Muscle of leg (tissue), 11 donors: Measurements from ENCODE around the gene ARPIN. TPM values are rescaled to one million over a fixed set of nuclear protein-coding genes. Genes with fewer than 3 reads are reported as not detected.

ENCODE experiments used
- DNase-seq: peaks from one replicate; pipeline ENCODE4 v3.0.0; 2013
- H3K27ac ChIP-seq: one replicate; pipeline ENCODE4 v1.5.1; 2013; ENCODE audit warnings: mild to moderate bottlenecking, low read length, control low read depth
- H3K27me3 ChIP-seq: one replicate; pipeline ENCODE4 v1.6.1; 2013; ENCODE audit warnings: low read length; ENCODE audit not compliant: control insufficient read depth, insufficient read depth
- H3K36me3 ChIP-seq: one replicate; pipeline ENCODE4 v1.6.1; 2013; ENCODE audit warnings: low read length; ENCODE audit not compliant: control insufficient read depth, insufficient read depth
- H3K4me1 ChIP-seq: one replicate; pipeline ENCODE4 v1.6.1; 2013; ENCODE audit warnings: low read length; ENCODE audit not compliant: control insufficient read depth, insufficient read depth
- H3K4me3 ChIP-seq: one replicate; pipeline ENCODE4 v1.5.1; 2013; ENCODE audit warnings: low read length, control low read depth
- H3K9me3 ChIP-seq: replicated peaks from 2 replicates; pipeline ENCODE4 v1.6.1; 2013; ENCODE audit warnings: low read depth, low read length; ENCODE audit not compliant: control insufficient read depth
- WGBS: methylation state at CpG from one replicate; pipeline ENCODE4 v1.1.5; 2013; ENCODE audit warnings: missing lambda C conversion rate; ENCODE audit not compliant: insufficient coverage; 5-methylcytosine and 5-hydroxymethylcytosine counted together
- polyA plus RNA-seq, 8 donors: library from polyadenylated mRNA; unstranded; fragments of 120-200 nt; gene quantifications; one replicate each; pipeline versions ENCODE4 v1.2.1 to v1.2.3, GENCODE V29; 2013; ENCODE audit warnings: inconsistent platforms in 1 of 8, low replicate concordance in 1 of 8; ENCODE audit not compliant: insufficient read length in 8 of 8, insufficient read depth in 1 of 8
- total RNA-seq: library from RNA; stranded (reverse); fragments of 120-200 nt; gene quantifications from one replicate; pipeline ENCODE4 v1.2.4, GENCODE V29; 2013

ARPIN gene
- total and polyA plus RNA-seq, 9 donors = 10.1 to 21.3 (median 16.9) TPM

DNA sequence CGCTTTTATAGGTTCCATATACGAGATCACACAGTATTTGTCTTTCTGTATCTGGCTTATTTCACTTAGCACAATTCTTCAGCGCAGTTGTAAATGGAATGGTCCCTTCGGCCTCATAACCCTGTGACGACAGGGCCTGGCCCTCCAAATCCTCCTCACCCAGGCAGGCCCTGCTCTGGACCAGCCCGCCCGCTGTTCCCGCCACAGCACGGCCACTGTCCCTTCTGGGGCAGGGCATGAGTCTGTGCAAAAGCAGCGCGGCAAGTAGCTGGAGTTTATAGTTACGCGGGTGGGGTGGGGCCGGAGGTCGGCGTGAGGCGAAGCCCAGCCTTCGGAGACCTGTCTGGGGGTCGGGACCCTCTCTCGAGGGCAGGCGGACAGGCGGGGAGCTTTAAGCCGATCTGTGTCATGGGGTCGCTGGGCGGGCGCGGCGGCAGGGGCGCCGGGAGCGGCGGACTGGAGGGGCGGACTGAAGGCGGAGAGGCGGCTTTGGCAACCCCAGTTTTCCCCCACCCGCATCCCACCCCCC, 543 bp downstream of the ARPIN start:
- Histone ChIP-seq H3K4me1 (peaks cover 17% of the 10 kb centered on the region), H3K27ac (peak overlapping the region; percentile 89), H3K9me3 (no peaks in the 10 kb centered on the region), H3K27me3 (no peaks in the 10 kb centered on the region), H3K4me3 (peak overlapping the region; percentile 66), H3K36me3 (peaks cover 28% of the 10 kb centered on the region)
- under 1% methylated on average over 22 of the region's 36 CpGs for WGBS
- DNase-seq = peak; percentile 60

DNA sequence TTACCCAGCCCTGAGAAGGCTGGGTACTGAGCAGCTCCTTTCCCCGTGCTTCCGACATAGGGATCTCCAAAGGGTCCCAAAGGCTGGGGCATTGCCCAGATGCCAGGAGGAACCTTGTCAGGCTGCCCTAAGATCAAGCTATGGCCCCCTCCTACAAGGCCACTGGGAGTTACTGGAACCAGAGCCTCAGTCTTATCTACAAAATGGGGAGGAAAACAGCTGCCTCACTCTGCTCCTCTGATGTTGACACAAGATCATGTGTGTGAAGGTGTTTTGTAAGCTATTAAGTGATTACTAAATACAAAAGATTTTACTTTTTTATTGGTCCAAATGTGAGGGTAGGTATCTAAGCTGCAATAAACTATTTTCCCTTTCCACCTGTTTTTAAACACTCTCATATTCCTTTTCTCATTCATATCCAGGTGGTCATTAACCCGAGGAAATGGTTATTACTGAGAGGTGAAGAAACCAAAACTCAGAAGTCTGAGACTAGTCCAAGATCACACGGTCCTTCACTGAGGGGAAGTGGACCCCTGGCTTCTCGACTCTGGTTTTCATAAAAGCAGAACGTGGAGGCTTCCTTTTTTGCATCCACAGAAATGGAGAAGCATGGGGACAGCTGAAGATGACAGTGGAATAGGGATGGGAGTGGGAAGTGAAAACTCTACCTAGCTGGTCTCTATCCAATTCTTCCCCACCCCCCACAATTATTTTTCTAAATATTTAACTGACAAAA, 1.7 kb downstream of the ARPIN start:
- no peaks in the 10 kb centered on the region for H3K27me3 ChIP-seq
- H3K36me3 ChIP-seq = peaks cover 36% of the 10 kb centered on the region
- H3K4me3 ChIP-seq = no peak overlapping the region
- WGBS = no CpG with 5 or more reads among the region's 6 CpGs
- peak; percentile 55 for DNase-seq
- H3K4me1 ChIP-seq = peaks cover 17% of the 10 kb centered on the region
- no peak overlapping the region for H3K27ac ChIP-seq
- H3K9me3 ChIP-seq = no peaks in the 10 kb centered on the region

- Histone ChIP-seq H3K36me3 (peaks cover 47% of the 10 kb centered on the region), H3K27ac (no peak overlapping the region), H3K9me3 (no peaks in the 10 kb centered on the region), H3K4me1 (peaks cover 17% of the 10 kb centered on the region), H3K27me3 (no peaks in the 10 kb centered on the region), H3K4me3 (no peak overlapping the region)
- no peak for DNase-seq
- WGBS = 67% methylated on average over 1 of the region's 2 CpGs
These were observed 3.1 kb downstream of the ARPIN start for GRCh38 chr15:89909611-89910010.

DNA sequence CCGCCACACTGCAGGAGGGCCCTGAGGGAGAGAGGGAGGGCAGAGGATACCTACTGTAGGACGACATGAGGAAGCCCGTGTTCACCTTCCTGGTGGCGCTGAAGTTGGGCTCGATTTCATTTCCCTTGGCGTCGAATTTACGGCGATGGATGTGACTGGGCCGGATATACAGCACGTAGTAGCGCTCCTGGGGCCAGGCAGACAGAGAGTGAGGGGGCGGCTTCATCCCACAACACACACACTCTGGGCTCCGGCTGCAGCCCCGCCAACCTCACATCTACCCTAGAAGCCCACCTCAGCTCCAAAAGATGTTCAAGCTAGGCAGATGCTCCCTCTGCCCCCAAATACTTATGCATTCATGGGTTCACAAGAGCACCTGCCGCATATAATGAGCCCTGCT, 4.5 kb downstream of the ARPIN start:
- H3K27me3 ChIP-seq = no peaks in the 10 kb centered on the region
- DNase-seq = no peak
- no peaks in the 10 kb centered on the region for H3K9me3 ChIP-seq
- 89% methylated on average over 13 of the region's 16 CpGs for WGBS
- H3K4me3 ChIP-seq = no peak overlapping the region
- H3K27ac ChIP-seq = no peak overlapping the region
- H3K4me1 ChIP-seq = peaks cover 15% of the 10 kb centered on the region
- H3K36me3 ChIP-seq = peaks cover 60% of the 10 kb centered on the region

DNA sequence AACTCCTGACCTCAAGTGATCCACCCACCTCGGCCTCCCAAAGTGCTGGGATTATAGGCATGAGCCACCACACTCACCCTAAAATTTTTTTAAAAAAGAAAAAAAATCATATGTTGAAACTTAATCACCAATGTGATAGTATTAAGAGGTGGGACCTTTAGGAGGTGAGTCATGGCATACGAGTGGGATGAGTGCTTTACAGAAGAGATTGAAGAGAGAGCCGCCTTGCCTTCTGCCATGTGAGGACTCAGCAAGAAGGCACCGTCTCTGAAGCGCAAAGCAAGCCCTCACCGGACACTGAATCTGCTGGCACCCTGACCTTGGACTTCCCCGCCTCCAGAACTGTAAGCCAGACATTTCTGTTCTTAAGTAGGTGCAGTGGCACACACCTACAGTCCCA, 5.5 kb downstream of the ARPIN start:
- H3K36me3 ChIP-seq = peaks cover 67% of the 10 kb centered on the region
- no peak for DNase-seq
- H3K4me3 ChIP-seq = no peak overlapping the region
- no peaks in the 10 kb centered on the region for H3K9me3 ChIP-seq
- peaks cover 11% of the 10 kb centered on the region for H3K4me1 ChIP-seq
- H3K27ac ChIP-seq = no peak overlapping the region
- H3K27me3 ChIP-seq = no peaks in the 10 kb centered on the region
- 95% methylated on average over 5 of the region's 7 CpGs for WGBS

DNA sequence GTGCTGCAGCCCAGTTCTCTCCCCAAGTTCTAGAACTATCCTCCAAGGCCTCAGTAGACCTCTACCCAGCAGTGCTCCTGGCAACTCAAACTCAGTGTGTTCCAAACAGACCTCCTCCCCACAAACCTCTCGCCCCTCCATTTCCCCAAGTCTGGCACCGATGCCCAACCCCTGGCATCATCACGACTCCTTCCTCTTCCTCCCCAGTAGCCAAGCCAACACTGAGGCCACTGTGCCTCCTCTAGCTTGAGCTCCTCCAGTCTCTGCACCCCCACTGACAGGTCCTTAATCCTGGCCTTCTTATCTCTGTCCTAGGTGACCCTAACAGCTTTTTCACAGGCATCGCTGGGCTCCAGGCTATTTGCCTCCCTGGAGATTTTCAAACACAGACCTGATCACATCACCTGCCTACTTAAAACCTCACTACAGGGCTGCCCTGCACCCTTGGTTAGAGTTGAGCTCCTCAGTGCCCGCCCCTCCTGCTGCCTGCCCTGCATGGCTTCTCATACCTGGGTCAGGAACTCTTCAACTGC, 6.8 kb downstream of the ARPIN start:
- Histone ChIP-seq H3K4me3 (no peak overlapping the region), H3K9me3 (no peaks in the 10 kb centered on the region), H3K27ac (no peak overlapping the region), H3K4me1 (peaks cover 4% of the 10 kb centered on the region), H3K27me3 (no peaks in the 10 kb centered on the region), H3K36me3 (peaks cover 78% of the 10 kb centered on the region)
- DNase-seq = no peak
- WGBS = 95% methylated on average over 5 of the region's 5 CpGs

DNA sequence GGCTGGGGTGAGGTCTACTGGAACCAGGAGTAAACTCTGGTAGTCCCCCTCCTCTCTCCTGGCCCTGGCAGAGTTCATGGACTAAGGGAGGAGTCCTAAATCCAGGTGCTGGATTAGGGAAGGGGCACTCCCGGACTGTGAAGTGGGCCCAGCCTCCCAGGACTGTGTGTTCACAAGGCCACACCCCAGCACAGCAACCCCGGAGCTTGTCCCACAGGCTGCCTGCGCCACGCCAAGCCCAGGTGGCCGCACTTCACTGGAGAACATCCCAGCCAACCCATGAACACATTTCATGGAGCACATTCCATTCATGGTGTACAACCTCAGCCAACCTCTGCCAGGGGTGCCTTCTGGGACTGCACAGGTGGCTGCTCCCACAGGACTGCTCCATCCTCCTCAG, 8.2 kb downstream of the ARPIN start:
- H3K4me3 ChIP-seq = no peak overlapping the region
- H3K27me3 ChIP-seq = no peaks in the 10 kb centered on the region
- peaks cover 76% of the 10 kb centered on the region for H3K36me3 ChIP-seq
- DNase-seq = no peak
- H3K4me1 ChIP-seq = no peaks in the 10 kb centered on the region
- H3K27ac ChIP-seq = no peak overlapping the region
- 93% methylated on average over 4 of the region's 5 CpGs for WGBS
- H3K9me3 ChIP-seq = no peaks in the 10 kb centered on the region

DNA sequence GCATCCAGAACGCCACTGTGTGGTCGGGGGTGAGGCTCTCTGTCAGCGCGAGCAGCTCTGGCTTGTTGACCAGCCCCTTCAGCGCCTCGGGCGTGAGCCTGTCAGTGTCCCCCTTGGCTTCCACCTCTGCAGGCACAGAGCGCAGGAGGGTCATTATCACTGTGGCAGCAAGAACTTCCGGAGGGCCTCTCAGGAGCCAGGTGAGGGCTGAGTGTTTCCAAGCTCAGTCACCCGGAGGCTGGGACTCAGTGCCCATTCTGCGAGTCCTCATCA, 9.0 kb downstream of the ARPIN start:
- no peak for DNase-seq
- peaks cover 69% of the 10 kb centered on the region for H3K36me3 ChIP-seq
- no peaks in the 10 kb centered on the region for H3K4me1 ChIP-seq
- H3K4me3 ChIP-seq = no peak overlapping the region
- H3K9me3 ChIP-seq = no peaks in the 10 kb centered on the region
- no peaks in the 10 kb centered on the region for H3K27me3 ChIP-seq
- H3K27ac ChIP-seq = no peak overlapping the region
- WGBS = 93% methylated on average over 11 of the region's 11 CpGs

GRCh38 chr15:89903015-89903857, 9.5 kb downstream of the ARPIN start:
- no peak for DNase-seq
- Histone ChIP-seq H3K4me1 (no peaks in the 10 kb centered on the region), H3K27me3 (no peaks in the 10 kb centered on the region), H3K27ac (no peak overlapping the region), H3K9me3 (no peaks in the 10 kb centered on the region), H3K4me3 (no peak overlapping the region), H3K36me3 (peaks cover 69% of the 10 kb centered on the region)
- WGBS = 96% methylated on average over 14 of the region's 15 CpGs

DNA sequence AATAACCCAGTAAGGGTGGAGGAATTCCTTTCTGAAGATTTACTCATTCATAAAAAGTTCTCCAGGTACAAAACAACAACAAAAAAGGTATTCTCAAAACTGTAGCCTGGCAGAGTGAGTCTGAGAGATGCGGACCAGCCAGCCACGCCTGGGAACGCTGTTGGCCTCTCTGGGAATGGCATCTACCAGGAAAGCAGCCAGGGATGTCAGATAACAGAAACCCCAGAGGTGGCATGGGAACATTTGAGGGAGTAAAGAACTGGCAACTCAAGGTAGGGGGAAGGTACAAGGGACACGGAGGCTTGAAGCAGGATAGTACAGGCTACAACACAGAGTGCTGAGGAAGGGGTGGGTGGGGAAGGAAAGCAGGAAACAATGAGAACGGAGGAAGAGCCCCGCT, 11.9 kb downstream of the ARPIN start:
- no peaks in the 10 kb centered on the region for H3K4me1 ChIP-seq
- 85% methylated on average over 5 of the region's 6 CpGs for WGBS
- H3K27me3 ChIP-seq = no peaks in the 10 kb centered on the region
- no peak for DNase-seq
- no peak overlapping the region for H3K4me3 ChIP-seq
- H3K27ac ChIP-seq = no peak overlapping the region
- no peaks in the 10 kb centered on the region for H3K9me3 ChIP-seq
- peaks cover 51% of the 10 kb centered on the region for H3K36me3 ChIP-seq
